Measurements from ENCODE around the gene PPP6R2. TPM values are rescaled to one million over a fixed set of nuclear protein-coding genes. Genes with fewer than 3 reads are reported as not detected.

PPP6R2 gene
- total and polyA plus RNA-seq, 2 donors (not counting 3 experiments of a cell fraction or from before 2014, with no cell fraction given), result 38.6 to 54.6 TPM

DNA sequence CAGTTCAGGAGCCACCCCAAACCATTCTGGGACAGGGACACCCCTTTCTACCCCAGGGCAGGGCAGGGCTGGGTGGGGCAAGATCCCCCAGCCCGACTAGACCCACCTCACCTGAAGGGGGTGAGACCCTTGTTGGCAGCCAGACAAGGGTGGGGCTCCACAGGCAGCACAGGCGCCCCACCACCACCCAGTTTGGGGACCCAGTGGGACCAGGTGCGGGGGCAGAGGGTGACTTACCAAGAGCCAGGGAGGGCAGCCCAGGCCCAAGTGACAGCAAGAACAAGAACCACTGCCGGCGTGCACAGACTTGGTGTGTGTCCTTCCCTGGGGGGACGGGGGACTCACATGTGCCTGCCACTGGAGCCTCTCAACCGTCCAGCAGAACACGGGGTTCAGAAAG, 140.4 kb downstream of the PPP6R2 start:
- no peaks in the 10 kb centered on the region for H3K4me1 ChIP-seq (ENCODE audit: control insufficient read depth, extremely low read depth, insufficient read depth, low read length)
- ChIA-PET POLR2A (no interaction called here), CTCF (interaction anchor here (2.6 kb wide), 1 partner anchor 14 kb away, joined by 17 read pairs; no protein-coding TSS in a partner anchor)
- H3K27me3 ChIP-seq (ENCODE audit: control insufficient read depth in 2 of 2, insufficient read depth in 2 of 2, low read length in 2 of 2), result peaks cover 10 to 22% of the 10 kb centered on the region in 2 experiments
- no peak for TF ChIP-seq EZH2 (IDR thresholded peaks at IDR 0.05; ENCODE audit: borderline replicate concordance, low read depth, low read length, severe bottlenecking)
- TF ChIP-seq, protein P1, sequence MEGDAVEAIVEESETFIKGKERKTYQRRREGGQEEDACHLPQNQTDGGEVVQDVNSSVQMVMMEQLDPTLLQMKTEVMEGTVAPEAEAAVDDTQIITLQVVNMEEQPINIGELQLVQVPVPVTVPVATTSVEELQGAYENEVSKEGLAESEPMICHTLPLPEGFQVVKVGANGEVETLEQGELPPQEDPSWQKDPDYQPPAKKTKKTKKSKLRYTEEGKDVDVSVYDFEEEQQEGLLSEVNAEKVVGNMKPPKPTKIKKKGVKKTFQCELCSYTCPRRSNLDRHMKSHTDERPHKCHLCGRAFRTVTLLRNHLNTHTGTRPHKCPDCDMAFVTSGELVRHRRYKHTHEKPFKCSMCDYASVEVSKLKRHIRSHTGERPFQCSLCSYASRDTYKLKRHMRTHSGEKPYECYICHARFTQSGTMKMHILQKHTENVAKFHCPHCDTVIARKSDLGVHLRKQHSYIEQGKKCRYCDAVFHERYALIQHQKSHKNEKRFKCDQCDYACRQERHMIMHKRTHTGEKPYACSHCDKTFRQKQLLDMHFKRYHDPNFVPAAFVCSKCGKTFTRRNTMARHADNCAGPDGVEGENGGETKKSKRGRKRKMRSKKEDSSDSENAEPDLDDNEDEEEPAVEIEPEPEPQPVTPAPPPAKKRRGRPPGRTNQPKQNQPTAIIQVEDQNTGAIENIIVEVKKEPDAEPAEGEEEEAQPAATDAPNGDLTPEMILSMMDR (IDR thresholded peaks at IDR 0.05; ENCODE audit: extremely low read depth in 1 of 2, insufficient read depth in 1 of 2, low read depth in 1 of 2, low read length in 2 of 2), result no peak
- TF ChIP-seq MYC (IDR thresholded peaks at IDR 0.05; ENCODE audit: low read depth, low read length), result no peak
- no peak for TF ChIP-seq FOS (IDR thresholded peaks at IDR 0.05; ENCODE audit: borderline replicate concordance, insufficient read depth, low read length)
- TF ChIP-seq, protein P2, sequence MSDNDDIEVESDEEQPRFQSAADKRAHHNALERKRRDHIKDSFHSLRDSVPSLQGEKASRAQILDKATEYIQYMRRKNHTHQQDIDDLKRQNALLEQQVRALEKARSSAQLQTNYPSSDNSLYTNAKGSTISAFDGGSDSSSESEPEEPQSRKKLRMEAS (IDR thresholded peaks at IDR 0.05; ENCODE audit: insufficient read depth, insufficient read length), result no peak
- TF ChIP-seq POLR2A (IDR thresholded peaks at IDR 0.05; ENCODE audit: low read depth, low read length), result no peak
- no peak for TF ChIP-seq POLR2AphosphoS5 (IDR thresholded peaks at IDR 0.05; ENCODE audit: insufficient read depth, low read depth, low read length)
- TF ChIP-seq GATA2 (IDR thresholded peaks at IDR 0.05; ENCODE audit: insufficient read depth, insufficient read length, low read depth, low read length), result no peak
- TF ChIP-seq JUN (IDR thresholded peaks at IDR 0.05; ENCODE audit: borderline replicate concordance, insufficient read depth, insufficient read length, low read depth), result no peak
- FAIRE-seq, result no peak
- no peaks in the 10 kb centered on the region for H3K9me3 ChIP-seq (replicated peaks; ENCODE audit: control insufficient read depth, insufficient read depth, low read length)
- H3K4me2 ChIP-seq (ENCODE audit: insufficient read depth, low read length), result no peak overlapping the region
- no peak for DNase-seq (ENCODE audit: low read depth, low spot score)
- H3K27ac ChIP-seq (ENCODE audit: insufficient read depth, low read depth, low read length), result no peak overlapping the region
- H3K36me3 ChIP-seq (ENCODE audit: control insufficient read depth in 2 of 2, extremely low read depth in 1 of 2, insufficient read depth in 2 of 2, low read length in 2 of 2), result no peaks in the 10 kb centered on the region
- no peak overlapping the region for H2AFZ ChIP-seq (ENCODE audit: low read depth, low read length)
- dilution Hi-C loops (cut with MboI; ENCODE audit: extremely low pct_ligation_motif_present, low sequenced_read_pairs) (no loop called here), intact Hi-C loops (cut with micrococcal nuclease) (no loop called here)
- H3K9me1 ChIP-seq (replicated peaks; ENCODE audit: control insufficient read depth, extremely low read depth, insufficient read depth, low read length), result no peaks in the 10 kb centered on the region
- H3K4me3 ChIP-seq (replicated peaks in 1 of 3; ENCODE audit: insufficient read depth in 1 of 3, low read depth in 1 of 3, low read length in 3 of 3), result no peak overlapping the region
- no TSS peak for BruUV-seq (replicated peaks)
- H3K9ac ChIP-seq (replicated peaks; ENCODE audit: extremely low read depth, insufficient read depth, low read length), result no peak overlapping the region
- no peaks in the 10 kb centered on the region for H4K20me1 ChIP-seq (replicated peaks; ENCODE audit: control insufficient read depth, extremely low read depth, insufficient read depth, low read length)
- no peaks in the 10 kb centered on the region for H3K79me2 ChIP-seq (ENCODE audit: control insufficient read depth, insufficient read depth, low read length)
